Mesodermal cell (in vitro differentiated cells): Measurements from ENCODE around the gene TPMT.
"Not testable (repeated sequence)": the region's sequence is repeated elsewhere in the genome, so short reads cannot be mapped to it uniquely, and the experiment has no call there.

Experiments
- H3K27ac ChIP-seq: 2 replicates; pipeline ENCODE4 v1.7.0; 2013; ENCODE audit warnings: mild to moderate bottlenecking, low read depth, low read length, moderate library complexity; ENCODE audit not compliant: severe bottlenecking
- H3K36me3 ChIP-seq: 2 replicates; pipeline ENCODE4 v1.7.1; 2013; ENCODE audit warnings: mild to moderate bottlenecking, low read length, moderate library complexity; ENCODE audit not compliant: control insufficient read depth, insufficient read depth
- H3K4me1 ChIP-seq: one replicate; pipeline ENCODE4 v1.7.1; 2013; ENCODE audit warnings: mild to moderate bottlenecking, low read length; ENCODE audit not compliant: insufficient read depth, control insufficient read depth, poor library complexity, severe bottlenecking
- H3K4me3 ChIP-seq: 2 replicates; pipeline ENCODE4 v1.7.0; 2013; ENCODE audit warnings: low read length, control low read depth, mild to moderate bottlenecking; ENCODE audit not compliant: insufficient read depth, poor library complexity, severe bottlenecking; ENCODE audit errors: extremely low read depth
- H3K9me3 ChIP-seq: 2 replicates; pipeline ENCODE4 v1.7.1; 2013; ENCODE audit warnings: mild to moderate bottlenecking, low read length, moderate library complexity; ENCODE audit not compliant: control insufficient read depth
- WGBS, 2 experiments: methylation state at CpG; one replicate each; pipeline ENCODE4 v1.1.5; 2013; ENCODE audit warnings: missing lambda C conversion rate in 2 of 2; ENCODE audit not compliant: insufficient coverage in 2 of 2; 5-methylcytosine and 5-hydroxymethylcytosine counted together

The TPMT gene

GRCh38 chr6:18155864-18156421 is 1.1 kb upstream of the TPMT start:
- no peaks in the 10 kb centered on the region for H3K9me3 ChIP-seq
- peak overlapping the region; percentile 91 for H3K4me3 ChIP-seq
- WGBS, 2 experiments, result 1% methylated on average over 21 to 25 of the region's 26 CpGs
- no peak overlapping the region for H3K27ac ChIP-seq
- peaks cover 21% of the 10 kb centered on the region for H3K4me1 ChIP-seq
- H3K36me3 ChIP-seq, result peaks cover 9% of the 10 kb centered on the region

- Histone ChIP-seq H3K27ac (peak within 1 kb of the TSS; percentile 84), H3K4me1 (peaks cover 21% of the 10 kb centered on the region), H3K4me3 (peak within 1 kb of the TSS; percentile 91), H3K36me3 (peaks cover 4% of the 10 kb centered on the region), H3K9me3 (no peaks in the 10 kb centered on the region)
- WGBS, 2 experiments, result 0 to 1% methylated on average over 29 to 55 of the region's 87 CpGs
These were observed 430 bp upstream of the TPMT start, which contains the start of gene KDM1B for GRCh38 chr6:18155150-18155863. Gene KDM1B, plus strand, starts transcription at chr6:18155422. Its CDS starts 4,474 bp downstream, at chr6:18159896.

GRCh38 chr6:18153311-18153703 is 1.6 kb downstream of the TPMT start:
- Histone ChIP-seq H3K4me3 (no peak overlapping the region), H3K4me1 (peaks cover 21% of the 10 kb centered on the region), H3K27ac (no peak overlapping the region), H3K9me3 (no peaks in the 10 kb centered on the region), H3K36me3 (peaks cover 3% of the 10 kb centered on the region)

- WGBS, 2 experiments, result 100% methylated on average over 1 of the region's 3 CpGs
These were observed 3.1 kb downstream of the TPMT start for GRCh38 chr6:18151801-18152200.

GRCh38 chr6:18151391-18151790 is 3.5 kb downstream of the TPMT start:
- H3K4me1 ChIP-seq, result peaks cover 21% of the 10 kb centered on the region
- not testable (repeated sequence) for H3K4me3 ChIP-seq, H3K36me3 ChIP-seq, H3K9me3 ChIP-seq, H3K27ac ChIP-seq
- WGBS, 2 experiments, result 92% methylated on average over 2 to 3 of the region's 3 CpGs

More at GRCh38 chr6:18151801-18152200, 3.1 kb downstream of the TPMT start:
- Histone ChIP-seq H3K4me1 (peaks cover 21% of the 10 kb centered on the region), H3K36me3 (peaks cover 10% of the 10 kb centered on the region), H3K4me3 (no peak overlapping the region), H3K27ac (no peak overlapping the region), H3K9me3 (no peaks in the 10 kb centered on the region)

- Histone ChIP-seq H3K36me3 (peaks cover 10% of the 10 kb centered on the region), H3K9me3 (no peaks in the 10 kb centered on the region), H3K4me1 (peaks cover 12% of the 10 kb centered on the region), H3K4me3 (no peak overlapping the region), H3K27ac (no peak overlapping the region)
- 89 to 100% methylated on average over 1 to 2 of the region's 5 CpGs for WGBS, 2 experiments
These were observed 6.4 kb downstream of the TPMT start for GRCh38 chr6:18148304-18149025.

GRCh38 chr6:18147616-18148015 is 7.3 kb downstream of the TPMT start:
- H3K9me3 ChIP-seq, result no peaks in the 10 kb centered on the region
- peaks cover 16% of the 10 kb centered on the region for H3K36me3 ChIP-seq
- H3K4me1 ChIP-seq, result peaks cover 4% of the 10 kb centered on the region
- no peak overlapping the region for H3K27ac ChIP-seq
- whole genome bisulfite sequencing, 2 experiments, result no CpG with 5 or more reads among the region's 2 CpGs
- H3K4me3 ChIP-seq, result no peak overlapping the region

GRCh38 chr6:18147160-18147559 is 7.7 kb downstream of the TPMT start:
- no CpG with 5 or more reads among the region's 2 CpGs for WGBS, 2 experiments

GRCh38 chr6:18142591-18142861 is 12.4 kb downstream of the TPMT start:
- H3K27ac ChIP-seq, result no peak overlapping the region
- H3K9me3 ChIP-seq, result no peaks in the 10 kb centered on the region
- peaks cover 26% of the 10 kb centered on the region for H3K36me3 ChIP-seq
- WGBS, 2 experiments, result 89 to 100% methylated on average over 3 of the region's 3 CpGs
- H3K4me1 ChIP-seq, result no peaks in the 10 kb centered on the region
- H3K4me3 ChIP-seq, result no peak overlapping the region

More at GRCh38 chr6:18147160-18147559, 7.7 kb downstream of the TPMT start:
- Histone ChIP-seq H3K27ac (no peak overlapping the region), H3K4me1 (no peaks in the 10 kb centered on the region), H3K36me3 (peaks cover 16% of the 10 kb centered on the region), H3K9me3 (no peaks in the 10 kb centered on the region), H3K4me3 (no peak overlapping the region)

GRCh38 chr6:18141805-18142590 is 12.9 kb downstream of the TPMT start:
- 90 to 93% methylated on average over 10 to 12 of the region's 13 CpGs for WGBS, 2 experiments
- H3K27ac ChIP-seq, result no peak overlapping the region
- peaks cover 21% of the 10 kb centered on the region for H3K36me3 ChIP-seq
- no peak overlapping the region for H3K4me3 ChIP-seq
- H3K4me1 ChIP-seq, result no peaks in the 10 kb centered on the region
- no peaks in the 10 kb centered on the region for H3K9me3 ChIP-seq
